GM18870 (cell line): Measurements from ENCODE around the gene C1orf159.
"Not testable (repeated sequence)": the region's sequence is repeated elsewhere in the genome, so short reads cannot be mapped to it uniquely, and the experiment has no call there.

Experiments
- ATAC-seq: cut with Tn5 transposase; IDR thresholded peaks from one replicate; pipeline ENCODE4 v1.9.1; 2021; ENCODE audit warnings: moderate library complexity; ENCODE audit not compliant: unreplicated experiment

C1orf159 gene

DNA sequence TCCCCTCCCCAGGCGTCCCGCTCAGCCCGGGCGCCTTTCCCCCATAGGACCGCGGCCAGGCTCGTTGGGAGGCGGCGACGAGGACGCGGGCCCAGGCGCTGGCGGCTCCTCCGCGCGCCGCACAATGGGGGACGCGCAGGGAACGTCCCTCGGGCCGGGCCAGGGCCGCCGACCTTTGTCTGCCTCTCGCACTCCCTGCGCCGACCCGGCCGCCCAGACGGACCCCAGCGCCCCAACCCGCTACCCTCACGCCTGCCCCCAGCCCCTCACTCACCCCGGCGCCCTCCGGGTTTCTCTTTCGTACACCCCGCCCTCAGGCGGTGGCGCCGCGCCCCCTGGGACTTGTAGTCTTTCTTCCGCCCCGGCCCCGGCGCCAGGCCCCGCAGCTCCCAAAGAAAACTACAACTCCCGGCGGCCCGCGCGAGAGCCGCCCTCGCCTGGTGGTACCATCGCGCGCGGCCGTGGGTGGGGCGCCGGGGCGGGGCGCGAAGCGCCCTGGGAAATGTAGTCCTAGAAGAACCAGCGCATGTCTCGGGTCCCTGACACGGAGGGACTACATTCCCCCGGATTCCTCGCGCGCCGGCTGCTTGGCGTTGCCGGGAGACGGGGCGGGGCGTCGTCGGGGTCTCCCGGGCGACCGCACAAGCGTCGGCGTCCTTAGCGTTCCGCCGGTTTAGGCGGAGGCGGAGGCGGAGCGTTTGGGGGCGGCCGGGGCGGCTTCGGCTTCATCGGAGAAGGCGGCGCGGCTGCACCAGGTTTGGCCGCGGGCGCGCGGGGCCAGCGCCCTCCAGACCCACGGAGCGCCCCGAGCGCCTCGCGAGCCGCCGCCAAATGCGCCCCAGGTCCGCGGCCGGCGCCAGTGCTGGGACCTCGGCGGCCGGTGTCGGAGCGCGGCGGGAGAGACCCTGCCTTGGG, at the start of gene C1orf159:
Gene C1orf159 (minus strand): TSS at position 304 of the 915 bp plus-strand sequence. CDS start 24,546 bp downstream, outside the sequence.
- peak; percentile 87 for ATAC-seq

GRCh38 chr1:1165485-1165884, 49.6 kb upstream of the C1orf159 start:
- no peak for ATAC-seq

DNA sequence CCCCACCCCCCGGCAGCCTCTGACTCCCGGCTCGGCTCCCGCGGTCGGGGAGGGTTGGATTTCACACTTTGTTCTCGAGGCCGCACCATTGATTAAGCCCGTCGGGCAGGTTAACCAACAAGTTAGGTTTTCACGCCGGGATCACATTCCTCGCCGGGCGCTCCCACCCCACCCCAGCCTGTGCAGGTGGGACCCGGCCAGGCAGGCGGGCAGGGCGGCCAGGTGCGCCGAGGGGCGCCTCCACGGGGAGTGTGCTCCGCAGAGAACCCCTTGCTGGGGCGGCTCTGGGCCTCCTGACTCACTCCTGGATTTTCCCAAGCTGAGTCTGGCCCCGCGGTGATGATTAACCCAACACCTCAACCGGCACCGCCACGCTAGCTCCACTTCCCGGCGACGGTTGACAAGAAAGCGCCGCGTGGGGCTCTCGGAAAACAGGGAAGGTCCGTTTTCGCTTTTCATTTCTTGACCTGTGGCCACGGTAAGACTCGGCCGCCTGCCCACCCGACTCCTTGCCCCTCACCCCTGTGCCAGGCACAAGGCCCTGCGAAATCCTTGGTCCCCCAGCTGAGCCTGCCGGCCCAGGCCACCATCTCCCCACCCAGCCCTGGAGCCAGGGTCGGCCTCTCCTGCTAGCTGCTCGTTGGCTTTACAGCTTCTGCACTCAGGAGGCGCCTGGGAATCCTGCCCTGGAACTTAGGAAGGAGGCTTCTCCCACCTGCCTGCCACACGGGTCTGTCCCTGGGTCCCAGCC, 49.0 kb upstream of the C1orf159 start:
- no peak for ATAC-seq

DNA sequence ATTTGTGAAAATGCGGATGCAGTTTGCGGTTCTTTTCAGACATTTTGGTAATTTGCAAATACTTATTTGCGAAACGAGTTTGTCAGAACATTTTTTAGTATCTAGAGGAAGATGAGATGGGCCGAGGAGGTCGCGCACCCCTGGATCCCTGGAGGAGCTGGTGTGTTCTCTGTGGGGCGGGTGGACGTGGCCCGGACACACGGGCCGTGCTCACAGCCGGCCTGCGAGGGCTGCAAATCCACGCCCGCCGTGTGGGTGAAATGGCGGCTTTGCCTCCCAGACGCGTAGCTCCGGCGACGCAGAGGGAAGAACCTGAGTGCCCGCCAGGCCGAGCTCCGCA, 48.4 kb upstream of the C1orf159 start:
- no peak for ATAC-seq

- no peak for ATAC-seq
Measured at GRCh38 chr1:1163538-1164070, 47.7 kb upstream of the C1orf159 start.

DNA sequence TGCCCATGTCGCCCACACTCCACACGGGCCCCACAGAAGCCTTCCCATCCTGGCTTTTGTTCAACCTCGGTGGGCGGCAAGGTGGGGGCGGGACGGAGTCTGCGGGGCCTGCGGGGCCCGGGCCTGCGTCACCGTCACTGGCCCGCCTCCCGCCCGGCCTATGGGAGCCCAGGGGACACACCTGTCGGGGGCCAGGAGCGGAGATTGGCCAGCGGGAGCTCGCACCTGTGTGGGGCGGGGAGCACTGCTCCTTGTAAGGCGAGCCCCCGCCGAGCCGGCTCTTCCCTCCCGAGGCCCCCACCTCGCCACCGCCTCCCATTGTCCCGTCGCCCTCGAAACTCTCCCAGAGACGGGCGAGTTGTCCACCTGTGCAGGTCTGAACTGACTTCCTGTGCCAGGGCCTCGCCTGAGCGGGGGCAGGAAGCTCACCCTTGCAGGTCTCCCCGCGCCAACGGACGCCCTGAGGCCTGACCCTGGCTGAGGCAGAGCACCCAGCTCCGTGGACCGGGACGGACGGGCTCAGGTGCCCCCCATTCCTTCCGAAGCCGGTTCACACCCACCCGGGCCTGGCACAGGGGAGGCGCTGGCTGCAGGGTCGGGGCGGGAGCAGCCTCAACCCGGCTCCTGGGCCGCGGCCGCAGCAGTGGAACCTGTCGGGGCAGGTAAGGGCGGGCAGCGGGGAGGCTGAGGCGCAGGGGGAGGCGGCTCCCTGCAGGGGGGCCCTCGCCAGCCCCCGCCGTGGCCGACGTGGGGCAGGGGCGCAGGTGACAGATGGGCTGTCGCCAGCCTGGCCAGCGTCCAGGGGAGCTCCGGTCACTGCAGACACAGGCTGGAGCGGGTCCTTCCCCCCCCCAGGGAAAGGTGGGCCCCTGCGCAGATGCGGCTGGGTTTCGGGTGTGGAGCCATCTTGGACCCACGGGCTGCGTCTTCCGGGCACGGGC, 47.0 kb upstream of the C1orf159 start:
- no peak for ATAC-seq

GRCh38 chr1:1161683-1162079, 45.8 kb upstream of the C1orf159 start:
- no peak for ATAC-seq

DNA sequence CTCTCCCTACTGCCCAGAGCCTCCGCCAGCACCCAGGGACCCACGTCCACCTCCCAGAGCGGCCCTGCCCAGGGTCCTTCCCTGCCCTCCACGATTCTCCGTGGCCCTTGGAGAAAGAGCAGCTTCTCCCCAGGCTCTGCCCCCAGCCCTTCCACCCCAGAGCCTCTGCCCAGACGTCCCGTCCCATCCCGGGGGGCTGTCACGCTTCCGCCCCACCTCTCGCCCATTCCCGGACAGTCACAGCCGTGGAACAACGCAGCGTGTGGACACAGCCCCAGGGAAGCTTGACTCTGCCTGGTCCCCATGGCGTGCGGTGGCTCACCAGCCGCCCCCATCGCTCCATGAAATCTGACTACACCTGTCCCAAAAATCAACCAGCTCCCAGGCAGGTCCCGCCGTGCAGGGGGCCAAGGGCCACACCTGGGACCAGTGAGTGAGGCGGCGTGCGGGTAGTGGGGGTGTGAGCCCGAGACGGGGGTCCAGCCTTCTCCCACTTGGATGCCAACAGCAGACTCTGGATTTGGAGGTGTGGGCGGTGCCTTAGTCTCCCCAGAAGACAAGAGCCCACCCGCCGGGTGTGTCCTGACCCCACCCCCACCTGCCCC, 45.3 kb upstream of the C1orf159 start:
- no peak for ATAC-seq

- no peak for ATAC-seq
Measured at GRCh38 chr1:1160281-1160930, 44.5 kb upstream of the C1orf159 start.

- no peak for ATAC-seq
Measured at GRCh38 chr1:1157914-1158710, 42.2 kb upstream of the C1orf159 start.

- no peak for ATAC-seq
Measured at GRCh38 chr1:1157426-1157913, 41.6 kb upstream of the C1orf159 start.

GRCh38 chr1:1157033-1157365, 41.1 kb upstream of the C1orf159 start:
- ATAC-seq, result no peak

GRCh38 chr1:1156140-1157032, 40.5 kb upstream of the C1orf159 start:
- ATAC-seq, result no peak

DNA sequence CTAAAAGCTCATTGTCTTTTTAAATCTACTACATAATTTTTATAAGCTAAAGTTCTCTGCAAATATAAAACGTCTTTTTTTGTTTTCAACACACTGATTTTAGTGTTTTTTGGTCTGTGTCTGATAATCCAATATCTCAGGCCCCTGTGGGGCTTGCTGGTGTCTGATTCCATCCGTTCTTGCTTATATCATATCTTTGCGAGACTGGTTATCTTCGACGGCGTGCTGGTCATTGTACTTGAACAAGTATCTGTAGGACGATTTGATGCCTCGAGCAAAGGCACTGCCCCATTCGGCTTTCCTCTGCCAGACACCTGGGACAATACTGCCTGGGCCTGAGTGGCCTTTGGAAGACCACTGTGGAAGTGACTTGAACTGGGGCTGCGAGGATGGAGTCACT, 39.4 kb upstream of the C1orf159 start:
- ATAC-seq, result no peak

- no peak for ATAC-seq
Measured at GRCh38 chr1:1153874-1154273, 38.0 kb upstream of the C1orf159 start.

DNA sequence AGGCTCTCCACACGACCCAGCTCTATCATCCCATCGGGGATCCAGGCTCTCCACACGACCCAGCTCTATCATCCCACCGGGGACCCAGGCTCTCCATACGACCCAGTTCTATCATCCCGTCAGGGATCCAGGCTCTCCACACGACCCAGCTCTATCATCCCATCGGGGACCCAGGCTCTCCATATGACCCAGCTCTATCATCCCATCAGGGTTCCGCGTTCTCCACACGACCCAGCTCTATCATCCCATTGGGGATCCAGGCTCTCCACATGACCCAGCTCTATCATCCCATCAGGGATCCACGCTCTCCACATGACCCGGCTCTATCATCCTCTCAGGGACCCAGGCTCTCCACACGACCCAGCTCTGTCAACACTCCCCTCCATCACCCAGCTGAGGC, 37.3 kb upstream of the C1orf159 start:
- ATAC-seq, result not testable (repeated sequence)

DNA sequence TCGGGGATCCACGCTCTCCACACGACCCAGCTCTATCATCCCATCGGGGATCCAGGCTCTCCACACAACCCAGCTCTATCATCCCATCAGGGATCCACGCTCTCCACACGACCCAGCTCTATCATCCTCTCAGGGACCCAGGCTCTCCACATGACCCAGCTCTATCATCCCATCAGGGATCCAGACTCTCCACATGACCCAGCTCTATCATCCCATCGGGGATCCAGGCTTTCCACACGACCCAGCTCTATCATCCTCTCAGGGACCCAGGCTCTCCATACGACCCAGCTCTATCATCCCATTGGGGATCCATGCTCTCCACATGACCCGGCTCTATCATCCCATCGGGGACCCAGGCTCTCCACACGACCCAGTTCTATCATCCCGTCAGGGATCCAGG, 36.5 kb upstream of the C1orf159 start:
- ATAC-seq, result not testable (repeated sequence)

DNA sequence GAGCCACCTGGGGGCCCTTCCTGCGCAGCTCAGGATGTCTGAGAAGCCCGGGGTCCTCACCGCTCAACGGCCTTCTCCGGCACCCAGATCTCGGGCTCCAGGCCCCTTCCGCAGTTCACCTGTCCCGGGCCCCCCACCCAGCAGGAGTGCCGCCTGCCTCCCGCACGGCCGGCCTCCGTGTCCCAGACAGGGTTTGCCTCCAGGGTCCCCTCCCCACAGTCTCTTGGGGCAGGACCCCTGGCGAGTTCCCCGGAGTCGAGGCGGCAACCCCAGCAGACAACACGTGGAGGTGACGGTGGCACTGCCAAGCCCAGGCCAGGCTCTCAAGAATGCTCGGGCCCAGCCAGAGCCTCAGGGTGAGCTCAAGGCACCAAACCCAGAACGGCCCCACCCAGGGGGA, 35.4 kb upstream of the C1orf159 start:
- ATAC-seq, result no peak
